Activated CD4-positive, alpha-beta memory T cell treated with anti-CD3 and anti-CD28 coated beads for 36 hours (primary cell): ENCODE measurements around the gene GPR35. TPM values are rescaled to one million over a fixed set of nuclear protein-coding genes. Genes with fewer than 3 reads are reported as not detected.
"Not testable (repeated sequence)": the region's sequence is repeated elsewhere in the genome, so short reads cannot be mapped to it uniquely, and the experiment has no call there.

Experiments used
- CTCF ChIA-PET: fragments of 350-600 bp; sonication (Branson Sonifier 250); formaldehyde crosslinking; loops from one replicate; lab custom pipeline; 2021; ENCODE audit warnings: antibody characterized with exemption, inconsistent platforms; lab: Charles Lee
- POLR2A ChIA-PET: fragments of 350-600 bp; sonication (Branson Sonifier 250); formaldehyde crosslinking; loops from one replicate; lab custom pipeline; 2021; ENCODE audit warnings: antibody characterized with exemption; lab: Charles Lee
- DNase-seq: peaks from one replicate; pipeline ENCODE4 v3.0.0-alpha.2; 2020
- H3K27ac Mint-ChIP-seq: one replicate; pipeline ENCODE4 v1.8.0; 2021; ENCODE audit warnings: mixed read lengths
- H3K27me3 Mint-ChIP-seq: one replicate; pipeline ENCODE4 v1.8.0; 2021; ENCODE audit warnings: mixed read lengths
- H3K36me3 Mint-ChIP-seq: one replicate; pipeline ENCODE4 v1.8.0; 2021; ENCODE audit warnings: mixed read lengths
- H3K4me1 Mint-ChIP-seq: one replicate; pipeline ENCODE4 v1.8.0; 2021; ENCODE audit warnings: low read depth, mixed read lengths
- H3K4me3 Mint-ChIP-seq: one replicate; pipeline ENCODE4 v1.8.0; 2021; ENCODE audit warnings: mild to moderate bottlenecking, mixed read lengths
- H3K9me3 Mint-ChIP-seq: one replicate; pipeline ENCODE4 v1.8.0; 2021; ENCODE audit warnings: mixed read lengths
- intact Hi-C: fragments of 100-400 bp; cut with micrococcal nuclease; formaldehyde crosslinking; loops from one replicate; pipeline ENCODE4 v1.15.1; 2023
- total RNA-seq, 2 experiments: library from RNA; stranded (reverse); gene quantifications; one replicate each; pipeline ENCODE4 v1.2.3, GENCODE V29; 2021

GPR35 gene
- total RNA-seq, 2 experiments from 2014 or later: 3.4 to 4.7 TPM

GRCh38 chr2:240663546-240664190 is 38.4 kb downstream of the GPR35 start:
- H3K27ac Mint-ChIP-seq: no peak overlapping the region
- no peaks in the 10 kb centered on the region for H3K36me3 Mint-ChIP-seq
- no peak overlapping the region for H3K4me3 Mint-ChIP-seq
- H3K27me3 Mint-ChIP-seq: peaks cover 12% of the 10 kb centered on the region
- no peaks in the 10 kb centered on the region for H3K4me1 Mint-ChIP-seq
- peaks cover 11% of the 10 kb centered on the region for H3K9me3 Mint-ChIP-seq
- intact Hi-C loops: no loop called here
- POLR2A ChIA-PET: interaction anchor here (0.7 kb wide), 1 partner anchor 1816 kb away, joined by 4 read pairs; no protein-coding TSS in a partner anchor
- CTCF ChIA-PET: no interaction called here
- DNase-seq: no peak

DNA sequence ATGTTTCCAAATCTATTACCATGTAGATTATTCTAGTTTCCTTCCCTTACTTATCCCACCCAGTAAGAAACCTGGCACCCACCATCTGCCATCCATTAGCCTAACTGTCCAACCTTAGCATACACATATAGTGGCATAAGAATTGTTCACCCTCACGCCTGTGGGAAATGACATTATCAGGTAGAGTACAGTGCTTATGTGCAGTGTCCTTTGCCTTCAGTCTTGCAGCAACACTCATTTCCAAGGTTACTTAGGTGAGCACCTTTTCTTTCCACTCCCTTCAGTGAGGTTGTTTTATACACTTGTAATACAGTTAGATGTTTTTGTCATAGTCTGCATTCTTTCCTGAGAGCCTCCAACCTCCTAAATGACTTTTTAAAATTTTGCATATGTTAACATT is 39.3 kb downstream of the GPR35 start:
- Mint-ChIP-seq H3K4me3 (no peak overlapping the region), H3K27ac (no peak overlapping the region), H3K4me1 (no peaks in the 10 kb centered on the region), H3K9me3 (peaks cover 11% of the 10 kb centered on the region), H3K27me3 (peaks cover 13% of the 10 kb centered on the region), H3K36me3 (no peaks in the 10 kb centered on the region)
- ChIA-PET CTCF (no interaction called here), POLR2A (no interaction called here)
- intact Hi-C loops: no loop called here
- DNase-seq: no peak

GRCh38 chr2:240670402-240670801 is 45.1 kb downstream of the GPR35 start:
- H3K27ac Mint-ChIP-seq: no peak overlapping the region
- no peaks in the 10 kb centered on the region for H3K4me1 Mint-ChIP-seq
- POLR2A ChIA-PET: no interaction called here

GRCh38 chr2:240670950-240671349 is 45.7 kb downstream of the GPR35 start:
- no peaks in the 10 kb centered on the region for H3K4me1 Mint-ChIP-seq
- H3K27ac Mint-ChIP-seq: no peak overlapping the region
- peaks cover 17% of the 10 kb centered on the region for H3K27me3 Mint-ChIP-seq
- no peaks in the 10 kb centered on the region for H3K9me3 Mint-ChIP-seq
- no peaks in the 10 kb centered on the region for H3K36me3 Mint-ChIP-seq
- H3K4me3 Mint-ChIP-seq: no peak overlapping the region
- DNase-seq: no peak
- intact Hi-C loops: no loop called here
- ChIA-PET CTCF (no interaction called here), POLR2A (no interaction called here)

More at GRCh38 chr2:240670402-240670801, 45.1 kb downstream of the GPR35 start:
- DNase-seq: no peak
- H3K27me3 Mint-ChIP-seq: peaks cover 17% of the 10 kb centered on the region
- H3K36me3 Mint-ChIP-seq: no peaks in the 10 kb centered on the region
- CTCF ChIA-PET: interaction anchor here (0.9 kb wide), 1 partner anchor 11 kb away, joined by 3 read pairs; no protein-coding TSS in a partner anchor
- H3K9me3 Mint-ChIP-seq: peaks cover under 1% of the 10 kb centered on the region
- intact Hi-C loops: no loop called here
- no peak overlapping the region for H3K4me3 Mint-ChIP-seq

DNA sequence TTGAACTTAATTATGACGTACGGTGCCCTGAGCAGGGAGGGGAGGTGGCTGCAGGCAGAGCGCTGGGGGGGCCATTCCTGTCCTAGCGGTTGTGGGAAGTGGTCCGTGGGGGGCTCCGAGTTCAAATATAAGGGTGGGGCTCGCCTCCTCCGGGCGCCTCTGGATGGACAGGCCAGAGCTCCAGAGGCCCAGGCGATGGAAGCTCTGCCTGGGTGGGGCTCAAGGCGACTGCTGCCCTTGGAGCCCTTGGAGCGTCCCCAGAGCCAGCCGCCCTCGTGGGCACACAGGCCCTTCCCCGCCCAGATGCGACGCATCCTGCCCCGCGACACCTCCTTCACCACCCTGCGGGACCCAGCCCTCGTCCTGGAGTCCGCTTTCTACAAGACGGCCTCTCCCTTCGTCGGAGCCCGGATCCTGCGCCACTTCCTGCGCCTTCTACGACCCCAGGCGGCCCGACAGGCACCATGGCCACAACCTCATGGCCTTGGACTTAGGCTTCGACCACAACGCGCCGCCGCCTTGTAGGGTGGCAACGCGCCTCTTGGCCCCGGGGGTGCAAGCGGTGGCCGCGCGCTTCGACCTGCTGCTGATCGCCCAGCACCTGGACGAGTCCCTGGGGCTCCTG is 46.9 kb downstream of the GPR35 start:
- H3K4me1 Mint-ChIP-seq: no peaks in the 10 kb centered on the region
- H3K27me3 Mint-ChIP-seq: peaks cover 12% of the 10 kb centered on the region
- intact Hi-C loops: no loop called here
- H3K9me3 Mint-ChIP-seq: no peaks in the 10 kb centered on the region
- H3K4me3 Mint-ChIP-seq: no peak overlapping the region
- POLR2A ChIA-PET: no interaction called here
- H3K27ac Mint-ChIP-seq: no peak overlapping the region
- DNase-seq: no peak
- CTCF ChIA-PET: no interaction called here
- no peaks in the 10 kb centered on the region for H3K36me3 Mint-ChIP-seq

DNA sequence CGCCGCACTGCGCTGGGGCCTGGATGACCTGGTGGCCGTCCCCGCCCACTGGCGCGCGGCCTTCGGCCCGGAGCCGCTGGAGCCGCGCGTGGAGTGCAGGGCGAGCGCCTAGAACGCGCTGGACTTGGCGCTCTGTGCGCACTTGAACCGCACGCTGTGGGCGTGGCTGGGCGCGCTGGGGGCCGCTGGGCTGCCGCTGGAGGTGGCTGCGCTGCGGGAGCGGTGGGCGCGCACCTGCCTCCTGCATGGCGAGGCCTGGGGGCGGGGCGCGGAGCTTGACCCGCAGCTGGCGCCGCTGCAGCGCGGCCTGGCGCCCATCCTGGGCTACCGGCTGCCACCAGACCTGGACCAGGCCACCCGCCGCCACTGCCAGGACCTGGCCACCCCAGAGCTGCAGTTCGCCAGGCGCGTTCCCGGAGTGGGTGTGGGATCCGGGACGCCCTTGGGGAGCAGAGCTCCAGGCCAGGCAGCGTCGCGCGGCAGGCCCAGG is 47.5 kb downstream of the GPR35 start:
- Mint-ChIP-seq H3K27me3 (peaks cover 9% of the 10 kb centered on the region), H3K27ac (no peak overlapping the region), H3K9me3 (no peaks in the 10 kb centered on the region), H3K4me3 (no peak overlapping the region), H3K4me1 (no peaks in the 10 kb centered on the region), H3K36me3 (no peaks in the 10 kb centered on the region)
- POLR2A ChIA-PET: no interaction called here
- intact Hi-C loops: no loop called here
- CTCF ChIA-PET: no interaction called here
- DNase-seq: no peak

DNA sequence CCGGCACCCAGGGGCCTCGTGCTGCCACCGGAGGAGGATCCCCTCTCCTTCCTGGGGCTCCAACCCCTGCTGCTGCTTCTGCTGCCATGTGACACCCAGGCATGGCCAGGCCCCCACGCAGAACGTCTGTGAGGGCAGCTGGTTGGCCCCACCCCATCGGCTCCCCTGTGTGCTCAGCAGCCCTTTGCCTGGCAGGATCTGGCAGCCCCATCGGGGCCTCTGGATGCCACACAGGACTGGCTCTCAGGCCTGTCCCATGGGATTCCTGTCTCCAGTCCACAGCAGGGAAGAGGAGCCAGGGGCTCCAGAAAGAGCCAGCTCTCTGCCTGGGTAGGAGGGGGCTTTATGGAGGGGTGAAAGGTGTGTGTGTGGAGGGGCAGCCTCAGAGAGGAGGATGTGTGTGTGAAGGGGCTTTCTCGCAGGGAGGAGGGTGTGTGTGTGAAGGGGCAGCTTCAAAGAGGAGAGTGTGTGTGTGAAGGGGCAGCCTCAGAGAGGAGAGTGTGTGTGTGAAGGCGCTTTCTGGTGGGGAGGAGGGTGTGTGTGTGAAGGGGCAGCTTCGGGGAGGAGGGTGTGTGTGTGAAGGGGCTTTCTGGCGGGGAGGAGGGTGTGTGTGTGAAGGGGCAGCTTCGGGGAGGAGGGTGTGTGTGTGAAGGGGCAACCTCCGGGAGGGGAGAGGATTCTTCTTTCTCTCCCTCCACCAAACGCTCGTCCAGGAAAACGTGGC is 49.3 kb downstream of the GPR35 start:
- H3K4me3 Mint-ChIP-seq, H3K27ac Mint-ChIP-seq, H3K36me3 Mint-ChIP-seq, DNase-seq, H3K9me3 Mint-ChIP-seq, CTCF ChIA-PET, intact Hi-C loops, POLR2A ChIA-PET, H3K27me3 Mint-ChIP-seq, H3K4me1 Mint-ChIP-seq: not testable (repeated sequence)

DNA sequence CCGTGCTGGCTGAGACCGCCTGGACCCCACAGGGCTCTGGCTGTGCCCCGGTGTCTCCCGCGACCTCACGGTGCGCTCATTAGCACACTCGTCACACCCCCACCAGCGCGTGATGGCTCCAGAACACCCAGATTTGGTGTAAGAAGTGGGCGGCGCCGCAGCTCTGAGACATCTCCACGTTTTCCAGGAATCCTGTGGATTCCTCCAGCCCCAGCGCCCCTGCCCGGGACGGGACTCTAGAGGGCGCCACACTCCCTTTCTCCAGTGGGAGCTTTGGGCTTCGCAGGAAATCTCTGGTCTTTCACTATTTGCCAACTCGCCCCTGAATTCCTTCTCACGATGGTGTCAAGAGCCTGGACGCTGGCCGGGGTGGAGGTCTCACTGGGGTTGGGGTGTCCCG is 50.1 kb downstream of the GPR35 start:
- H3K36me3 Mint-ChIP-seq, H3K27me3 Mint-ChIP-seq, H3K27ac Mint-ChIP-seq, H3K9me3 Mint-ChIP-seq, DNase-seq, H3K4me3 Mint-ChIP-seq, H3K4me1 Mint-ChIP-seq, intact Hi-C loops, POLR2A ChIA-PET, CTCF ChIA-PET: not testable (repeated sequence)

DNA sequence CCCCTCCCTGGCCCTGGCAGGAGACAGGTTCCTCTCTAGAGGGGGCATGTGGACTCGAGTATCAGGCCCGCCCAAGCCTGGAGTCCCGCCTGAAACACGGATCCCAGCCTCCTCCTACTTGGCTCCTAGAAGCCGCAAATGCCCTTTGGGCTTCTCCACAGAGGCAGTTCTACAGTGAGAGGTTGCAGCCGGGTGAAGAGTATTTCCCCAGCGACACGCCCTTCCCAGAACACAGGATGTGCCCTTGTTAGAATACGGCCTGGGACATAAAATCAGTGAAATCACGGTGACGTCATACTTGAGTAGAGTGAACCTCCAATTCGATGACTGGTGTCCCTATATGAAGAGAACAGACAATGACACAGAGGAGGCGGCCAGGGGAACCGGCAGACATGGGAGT is 52.8 kb downstream of the GPR35 start:
- H3K9me3 Mint-ChIP-seq, H3K4me3 Mint-ChIP-seq, H3K36me3 Mint-ChIP-seq, H3K27ac Mint-ChIP-seq, POLR2A ChIA-PET, DNase-seq, H3K27me3 Mint-ChIP-seq, CTCF ChIA-PET, intact Hi-C loops, H3K4me1 Mint-ChIP-seq: not testable (repeated sequence)

DNA sequence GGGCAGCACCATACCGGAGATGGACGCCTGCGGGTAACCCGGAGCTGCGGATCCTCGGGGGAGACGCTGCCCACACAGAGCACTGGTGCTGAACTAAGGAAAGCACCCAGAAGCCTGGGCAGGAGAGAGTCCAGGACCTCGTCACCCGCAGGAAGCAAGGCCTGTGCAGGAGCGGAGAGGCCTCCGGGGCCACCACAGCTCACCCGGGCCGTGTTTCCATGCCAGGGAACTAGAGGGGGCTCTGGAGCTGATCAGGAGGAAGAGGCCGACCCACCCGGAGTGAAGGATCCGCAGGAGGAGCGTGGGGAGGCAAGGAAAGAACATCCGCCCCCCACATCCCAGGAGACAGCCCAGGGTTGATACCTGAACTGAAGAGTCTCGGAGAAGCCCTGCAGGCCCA is 53.6 kb downstream of the GPR35 start:
- H3K36me3 Mint-ChIP-seq, H3K4me3 Mint-ChIP-seq, DNase-seq, CTCF ChIA-PET, POLR2A ChIA-PET, H3K27me3 Mint-ChIP-seq, H3K4me1 Mint-ChIP-seq, intact Hi-C loops, H3K27ac Mint-ChIP-seq, H3K9me3 Mint-ChIP-seq: not testable (repeated sequence)

GRCh38 chr2:240680185-240680584 is 54.9 kb downstream of the GPR35 start:
- H3K9me3 Mint-ChIP-seq, H3K4me3 Mint-ChIP-seq, H3K36me3 Mint-ChIP-seq, POLR2A ChIA-PET, H3K27me3 Mint-ChIP-seq, DNase-seq, H3K4me1 Mint-ChIP-seq, H3K27ac Mint-ChIP-seq, intact Hi-C loops, CTCF ChIA-PET: not testable (repeated sequence)
